ENCODE measurements around the gene HECTD2. TPM values are rescaled to one million over a fixed set of nuclear protein-coding genes. Genes with fewer than 3 reads are reported as not detected.

The HECTD2 gene
- total RNA-seq, 1 experiment from 2014 or later: 5.2 TPM

- DNase-seq: no peak
- H3K36me3 ChIP-seq (ENCODE audit: low read depth): no peaks in the 10 kb centered on the region
- no peak overlapping the region for H3K4me3 ChIP-seq
- no peaks in the 10 kb centered on the region for H4K20me1 ChIP-seq (ENCODE audit: insufficient read depth)
- H3F3A ChIP-seq (ENCODE audit: insufficient read depth, low read depth): no peaks in the 10 kb centered on the region
- no peaks in the 10 kb centered on the region for H3K27me3 ChIP-seq (ENCODE audit: insufficient read depth, low read depth)
- no peaks in the 10 kb centered on the region for H3K4me1 ChIP-seq (replicated peaks; ENCODE audit: insufficient read depth)
- no peaks in the 10 kb centered on the region for H3K9me2 ChIP-seq (ENCODE audit: insufficient read depth)
- no peak overlapping the region for H3K27ac ChIP-seq
- TF ChIP-seq CTCF (conservative IDR thresholded peaks at IDR 0.05) (no peak), EZH2 (IDR thresholded peaks at IDR 0.05; ENCODE audit: low read depth) (no peak)
- BruUV-seq (replicated peaks): no TSS peak
- intact Hi-C loops (cut with micrococcal nuclease; ENCODE audit: unreplicated experiment): no loop called here
- H3K79me2 ChIP-seq (ENCODE audit: low read depth): no peaks in the 10 kb centered on the region
- POLR2A ChIA-PET (ENCODE audit: unreplicated experiment): no interaction called here
- H3K4me2 ChIP-seq: no peak overlapping the region
- CTCF ChIA-PET: no interaction called here
- no peak overlapping the region for H2AFZ ChIP-seq
- H3K9me3 ChIP-seq (ENCODE audit: insufficient read depth, low read depth): no peaks in the 10 kb centered on the region
Measured at GRCh38 chr10:91479583-91479982, 69.4 kb downstream of the HECTD2 start.

DNA sequence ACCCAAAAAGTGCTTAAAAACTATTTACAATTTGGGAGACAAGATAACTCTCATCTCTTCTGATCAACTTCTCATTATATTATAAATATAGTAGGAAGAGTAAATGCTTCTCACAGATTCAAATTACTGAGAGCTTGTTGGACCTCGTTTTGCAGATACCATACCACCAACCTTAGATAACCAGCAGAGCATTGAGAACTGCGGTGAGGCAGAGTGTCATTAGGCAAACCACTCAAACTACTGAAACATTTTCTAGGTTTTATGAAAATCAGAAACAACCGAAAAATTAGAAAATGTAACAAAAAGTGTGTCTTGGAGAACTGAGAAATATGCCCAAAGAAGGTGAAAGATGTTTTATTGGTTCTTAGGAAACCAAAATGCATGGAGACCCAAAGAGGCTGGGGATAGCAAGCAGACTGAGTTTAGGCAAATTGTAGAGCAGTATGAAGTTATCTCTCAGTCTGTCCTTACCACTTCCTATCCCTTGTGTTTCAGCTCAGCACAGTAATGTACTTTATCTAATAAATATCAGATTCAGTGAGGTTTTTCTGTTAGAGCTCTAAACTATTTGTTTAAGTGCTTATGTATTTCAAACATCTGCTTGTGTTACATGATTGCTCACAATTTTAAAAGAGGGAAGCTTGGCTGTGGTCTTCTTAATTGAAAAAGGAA is 77.9 kb downstream of the HECTD2 start:
- H3K36me3 ChIP-seq (ENCODE audit: low read depth): no peaks in the 10 kb centered on the region
- no peak overlapping the region for H3K4me3 ChIP-seq
- no peaks in the 10 kb centered on the region for H3F3A ChIP-seq (ENCODE audit: insufficient read depth, low read depth)
- H3K4me2 ChIP-seq: no peak overlapping the region
- no peaks in the 10 kb centered on the region for H3K9me3 ChIP-seq (ENCODE audit: insufficient read depth, low read depth)
- intact Hi-C loops (cut with micrococcal nuclease; ENCODE audit: unreplicated experiment): no loop called here
- H4K20me1 ChIP-seq (ENCODE audit: insufficient read depth): no peaks in the 10 kb centered on the region
- BruUV-seq (replicated peaks): no TSS peak
- no peak overlapping the region for H3K27ac ChIP-seq
- POLR2A ChIA-PET (ENCODE audit: unreplicated experiment): no interaction called here
- CTCF ChIA-PET: no interaction called here
- no peaks in the 10 kb centered on the region for H3K79me2 ChIP-seq (ENCODE audit: low read depth)
- H3K4me1 ChIP-seq (replicated peaks; ENCODE audit: insufficient read depth): no peaks in the 10 kb centered on the region
- no peak for DNase-seq
- H3K27me3 ChIP-seq (ENCODE audit: insufficient read depth, low read depth): no peaks in the 10 kb centered on the region
- no peak overlapping the region for H2AFZ ChIP-seq
- TF ChIP-seq CTCF (conservative IDR thresholded peaks at IDR 0.05): no peak
- TF ChIP-seq EZH2 (IDR thresholded peaks at IDR 0.05; ENCODE audit: low read depth): no peak
- H3K9me2 ChIP-seq (ENCODE audit: insufficient read depth): no peaks in the 10 kb centered on the region

DNA sequence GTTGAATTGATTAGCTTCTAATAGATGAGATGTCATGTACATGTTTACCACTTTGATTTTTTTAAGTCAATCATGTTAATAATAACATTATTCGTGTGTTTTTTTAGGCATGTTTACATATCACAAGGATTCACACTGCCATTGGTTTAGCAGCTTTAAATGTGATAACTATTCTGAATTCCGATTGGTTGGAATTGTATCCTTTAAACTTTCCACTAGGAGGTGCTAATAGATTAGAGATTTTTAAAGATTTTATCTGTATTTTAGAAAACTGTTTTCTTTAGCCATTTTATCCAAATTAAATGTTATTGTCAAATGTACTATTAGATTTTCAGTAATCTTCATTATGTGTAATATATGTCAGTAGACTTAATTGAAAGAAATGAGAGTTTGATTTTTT is 83.2 kb downstream of the HECTD2 start:
- no peak overlapping the region for H3K4me2 ChIP-seq
- no peaks in the 10 kb centered on the region for H4K20me1 ChIP-seq (ENCODE audit: insufficient read depth)
- no peaks in the 10 kb centered on the region for H3K4me1 ChIP-seq (replicated peaks; ENCODE audit: insufficient read depth)
- no peaks in the 10 kb centered on the region for H3K79me2 ChIP-seq (ENCODE audit: low read depth)
- no peak overlapping the region for H3K4me3 ChIP-seq
- H3F3A ChIP-seq (ENCODE audit: insufficient read depth, low read depth): no peaks in the 10 kb centered on the region
- POLR2A ChIA-PET (ENCODE audit: unreplicated experiment): interaction anchor here (0.6 kb wide), 1 partner anchor 141 kb away, joined by 3 read pairs; no protein-coding TSS in a partner anchor
- BruUV-seq (replicated peaks): no TSS peak
- no peaks in the 10 kb centered on the region for H3K27me3 ChIP-seq (ENCODE audit: insufficient read depth, low read depth)
- no peaks in the 10 kb centered on the region for H3K36me3 ChIP-seq (ENCODE audit: low read depth)
- CTCF ChIA-PET: interaction anchor here (0.6 to 1.7 kb wide), 3 partner anchors 139 to 142 kb away, joined by 3 to 5 read pairs (median 5); partner anchors contain the start of gene PPP1R3C
- H3K9me2 ChIP-seq (ENCODE audit: insufficient read depth): no peaks in the 10 kb centered on the region
- no peak overlapping the region for H3K27ac ChIP-seq
- H2AFZ ChIP-seq: no peak overlapping the region
- intact Hi-C loops (cut with micrococcal nuclease; ENCODE audit: unreplicated experiment): loop anchor here (10.0 kb wide), 1 partner anchor 251 kb away; no protein-coding TSS in a partner anchor
- DNase-seq: peak in 1 of 2 experiments; percentile 41
- TF ChIP-seq EZH2 (IDR thresholded peaks at IDR 0.05; ENCODE audit: low read depth) (no peak), CTCF (conservative IDR thresholded peaks at IDR 0.05) (peak; percentile 66)
- H3K9me3 ChIP-seq (ENCODE audit: insufficient read depth, low read depth): no peaks in the 10 kb centered on the region
